AG10803 (cell line): ENCODE data around the gene MAPKAPK5.

ENCODE experiments used
- DNase-seq: peaks from one replicate; pipeline ENCODE4 v3.0.0; 2010; ENCODE audit warnings: low read depth
- H3K4me3 ChIP-seq: 2 replicates; pipeline ENCODE4 v1.5.1; 2011; ENCODE audit warnings: mild to moderate bottlenecking, low read length, control low read depth
- CTCF ChIP-seq: conservative IDR thresholded peaks from 2 replicates; pipeline ENCODE4 v1.5.1; 2011; ENCODE audit warnings: mild to moderate bottlenecking, low read length, control low read depth, inconsistent platforms

The MAPKAPK5 gene

GRCh38 chr12:111869671-111870070 is 27.6 kb downstream of the MAPKAPK5 start:
- TF ChIP-seq CTCF = no peak
- DNase-seq = no peak
- no peak overlapping the region for H3K4me3 ChIP-seq

GRCh38 chr12:111870216-111870615 is 28.2 kb downstream of the MAPKAPK5 start:
- DNase-seq = no peak
- no peak overlapping the region for H3K4me3 ChIP-seq
- TF ChIP-seq CTCF = no peak

- TF ChIP-seq CTCF = no peak
- DNase-seq = no peak
- no peak overlapping the region for H3K4me3 ChIP-seq
Measured at GRCh38 chr12:111870706-111871105, 28.7 kb downstream of the MAPKAPK5 start.

- no peak for TF ChIP-seq CTCF
- no peak overlapping the region for H3K4me3 ChIP-seq
- no peak for DNase-seq
Measured at GRCh38 chr12:111873113-111873512, 31.1 kb downstream of the MAPKAPK5 start.

- TF ChIP-seq CTCF = no peak
- H3K4me3 ChIP-seq = no peak overlapping the region
- no peak for DNase-seq
Measured at GRCh38 chr12:111881716-111882115, 39.7 kb downstream of the MAPKAPK5 start.

- no peak overlapping the region for H3K4me3 ChIP-seq
- DNase-seq = no peak
- TF ChIP-seq CTCF = no peak
Measured at GRCh38 chr12:111886662-111887545, 44.9 kb downstream of the MAPKAPK5 start.
